H9 (cell line): ENCODE measurements around the gene CHTOP. TPM values are rescaled to one million over a fixed set of nuclear protein-coding genes. Genes with fewer than 3 reads are reported as not detected.

ENCODE experiments used
- DNase-seq: peaks from one replicate; pipeline ENCODE4 v3.0.0-alpha.2; 2017
- H2AFZ ChIP-seq: one replicate; pipeline ENCODE4 v1.6.1; 2013; ENCODE audit warnings: mild to moderate bottlenecking, low read length, control low read depth, moderate library complexity
- H2AK5ac ChIP-seq: 2 replicates; pipeline ENCODE4 v1.6.1; 2013; ENCODE audit warnings: low read length, control low read depth, mixed read lengths; ENCODE audit not compliant: insufficient read length
- H2BK120ac ChIP-seq: one replicate; pipeline ENCODE4 v1.6.1; 2013; ENCODE audit warnings: low read depth, mild to moderate bottlenecking, low read length, control low read depth, inconsistent platforms; ENCODE audit not compliant: poor library complexity, severe bottlenecking
- H2BK12ac ChIP-seq: 2 replicates; pipeline ENCODE4 v1.6.1; 2013; ENCODE audit warnings: low read length, control low read depth, mixed read lengths, low read depth; ENCODE audit not compliant: insufficient read length
- H2BK15ac ChIP-seq: 2 replicates; pipeline ENCODE4 v1.6.1; 2013; ENCODE audit warnings: low read depth, low read length, control low read depth
- H2BK20ac ChIP-seq: one replicate; pipeline ENCODE4 v1.6.1; 2013; ENCODE audit warnings: low read depth, mild to moderate bottlenecking, low read length, control low read depth, inconsistent platforms; ENCODE audit not compliant: poor library complexity, severe bottlenecking
- H2BK5ac ChIP-seq: 2 replicates; pipeline ENCODE4 v1.6.1; 2013; ENCODE audit warnings: low read length, control low read depth, mixed read lengths; ENCODE audit not compliant: insufficient read length
- H3K14ac ChIP-seq: 2 replicates; pipeline ENCODE4 v1.6.1; 2013; ENCODE audit warnings: low read length, control low read depth; ENCODE audit not compliant: insufficient read depth
- H3K18ac ChIP-seq: 2 replicates; pipeline ENCODE4 v1.6.1; 2013; ENCODE audit warnings: low read depth, mild to moderate bottlenecking, mixed read lengths, low read length, control low read depth; ENCODE audit not compliant: insufficient read length
- H3K23ac ChIP-seq: 2 replicates; pipeline ENCODE4 v1.6.1; 2013; ENCODE audit warnings: low read length, control low read depth, mixed read lengths, low read depth; ENCODE audit not compliant: insufficient read length
- H3K23me2 ChIP-seq: 2 replicates; pipeline ENCODE4 v1.6.1; 2013; ENCODE audit warnings: low read depth, mild to moderate bottlenecking, mixed read lengths, low read length, control low read depth; ENCODE audit not compliant: insufficient read length, poor library complexity, severe bottlenecking
- H3K27ac ChIP-seq: 2 replicates; pipeline ENCODE4 v1.5.1; 2013; ENCODE audit warnings: low read length, control low read depth, mixed read lengths, low read depth; ENCODE audit not compliant: insufficient read length
- H3K27me3 ChIP-seq: 2 replicates; pipeline ENCODE4 v1.6.1; 2013; ENCODE audit warnings: low read length, control low read depth, inconsistent platforms; ENCODE audit not compliant: insufficient read depth
- H3K4ac ChIP-seq: 2 replicates; pipeline ENCODE4 v1.6.1; 2013; ENCODE audit warnings: low read depth, mild to moderate bottlenecking, control low read depth, inconsistent platforms, low read length, moderate library complexity
- H3K4me1 ChIP-seq: 2 replicates; pipeline ENCODE4 v1.6.1; 2013; ENCODE audit warnings: low read length, control low read depth, inconsistent platforms; ENCODE audit not compliant: insufficient read depth
- H3K4me2 ChIP-seq: 2 replicates; pipeline ENCODE4 v1.6.1; 2013; ENCODE audit warnings: low read length, control low read depth, mixed read lengths; ENCODE audit not compliant: insufficient read length, insufficient read depth
- H3K56ac ChIP-seq: 2 replicates; pipeline ENCODE4 v1.6.1; 2013; ENCODE audit warnings: low read depth, mild to moderate bottlenecking, mixed read lengths, low read length, control low read depth; ENCODE audit not compliant: insufficient read length
- H3K79me1 ChIP-seq: 2 replicates; pipeline ENCODE4 v1.6.1; 2013; ENCODE audit warnings: low read depth, mild to moderate bottlenecking, moderate library complexity, low read length, control low read depth, inconsistent platforms; ENCODE audit not compliant: insufficient read depth, poor library complexity, severe bottlenecking
- H3K79me2 ChIP-seq: 2 replicates; pipeline ENCODE4 v1.6.1; 2013; ENCODE audit warnings: low read length, control low read depth, inconsistent platforms; ENCODE audit not compliant: insufficient read depth
- H3K9ac ChIP-seq: 2 replicates; pipeline ENCODE4 v1.6.1; 2013; ENCODE audit warnings: low read length, control low read depth, mixed read lengths; ENCODE audit not compliant: insufficient read length; ENCODE audit errors: extremely low read depth
- H3K9me3 ChIP-seq: one replicate; pipeline ENCODE4 v1.6.1; 2013; ENCODE audit warnings: low read depth, low read length, inconsistent platforms; ENCODE audit not compliant: control insufficient read depth
- H3T11ph ChIP-seq: one replicate; pipeline ENCODE4 v1.6.1; 2013; ENCODE audit warnings: mild to moderate bottlenecking, low read length, control low read depth, inconsistent platforms
- H4K20me1 ChIP-seq: one replicate; pipeline ENCODE4 v1.6.1; 2013; ENCODE audit not compliant: control insufficient read depth, insufficient read length, insufficient read depth
- H4K5ac ChIP-seq: 2 replicates; pipeline ENCODE4 v1.6.1; 2013; ENCODE audit warnings: low read depth, mild to moderate bottlenecking, mixed read lengths, low read length, control low read depth; ENCODE audit not compliant: insufficient read length
- H4K8ac ChIP-seq: replicated peaks from 2 replicates; pipeline ENCODE4 v1.6.1; 2013; ENCODE audit warnings: low read length, control low read depth, mixed read lengths, low read depth; ENCODE audit not compliant: insufficient read length
- H4K91ac ChIP-seq: 2 replicates; pipeline ENCODE4 v1.6.1; 2013; ENCODE audit warnings: low read depth, mild to moderate bottlenecking, moderate library complexity, mixed read lengths, low read length, control low read depth; ENCODE audit not compliant: insufficient read length
- H3K27ac Mint-ChIP-seq, 3 experiments: 2 replicates in 2 of 3; 3 replicates in 1 of 3; pipeline ENCODE4 v1.8.0; 2020 to 2021; ENCODE audit warnings: mixed read lengths in 3 of 3, mild to moderate bottlenecking in 1 of 3, moderate library complexity in 1 of 3
- H3K27me3 Mint-ChIP-seq: 2 replicates; pipeline ENCODE4 v1.8.0; 2021; ENCODE audit warnings: low read depth, mild to moderate bottlenecking, moderate library complexity, mixed read lengths
- H3K36me3 Mint-ChIP-seq, 3 experiments: 2 replicates in 2 of 3; 3 replicates in 1 of 3; pipeline ENCODE4 v1.8.0; 2020 to 2021; ENCODE audit warnings: low read depth in 3 of 3, mixed read lengths in 3 of 3; ENCODE audit not compliant: insufficient read depth in 1 of 3
- H3K4me1 Mint-ChIP-seq, 2 experiments: 2 replicates each; pipeline ENCODE4 v1.8.0; 2020; ENCODE audit warnings: mixed read lengths in 2 of 2
- H3K4me3 Mint-ChIP-seq, 2 experiments: 2 replicates in 1 of 2; 3 replicates in 1 of 2; pipeline ENCODE4 v1.8.0; 2020 to 2021; ENCODE audit warnings: mild to moderate bottlenecking in 2 of 2, mixed read lengths in 2 of 2, moderate library complexity in 1 of 2
- H3K9me3 Mint-ChIP-seq, 2 experiments: 2 replicates in 1 of 2; 3 replicates in 1 of 2; pipeline ENCODE4 v1.8.0; 2020; ENCODE audit warnings: mild to moderate bottlenecking in 2 of 2, mixed read lengths in 2 of 2, moderate library complexity in 1 of 2
- CTCF ChIP-seq: fragments of 200-600 bp; sonication (generic); conservative IDR thresholded peaks from 3 replicates; pipeline ENCODE4 v1.8.0; 2021; ENCODE audit warnings: antibody characterized with exemption, mild to moderate bottlenecking
- WGBS: extraction: QIAGEN DNeasy Blood & Tissue Kit; methylation state at CpG from one replicate; pipeline ENCODE4 v1.1.7; 2013; ENCODE audit warnings: missing lambda C conversion rate, low lambda C conversion rate, mixed read lengths; ENCODE audit not compliant: insufficient read length; ENCODE audit errors: extremely low coverage; 5-methylcytosine and 5-hydroxymethylcytosine counted together
- total RNA-seq: library from RNA; stranded (reverse); gene quantifications from 2 replicates; pipeline ENCODE4 v1.2.1, GENCODE V29; 2021

CHTOP gene
- total RNA-seq, 1 experiment from 2014 or later: 126 TPM

- H2BK15ac ChIP-seq: no peak overlapping the region
- peaks cover 7% of the 10 kb centered on the region for H3K23me2 ChIP-seq
- 0 out of 2 replicates have a peak, but pooled peaks cover 2% of the 10 kb centered on the region for H3K27me3 Mint-ChIP-seq
- no peak overlapping the region for H3K27ac ChIP-seq
- 0 out of 2 replicates have a peak, but pooled peaks cover 4% of the 10 kb centered on the region for H3K4me1 ChIP-seq
- no peak overlapping the region for H3K56ac ChIP-seq
- no peaks in the 10 kb centered on the region for H3K27me3 ChIP-seq
- H2BK12ac ChIP-seq: no peak overlapping the region
- DNase-seq: no peak
- WGBS: no CpG with 5 or more reads among the region's 3 CpGs
- peak overlapping the region; percentile 74 to 87 for H3K4me3 Mint-ChIP-seq
- H2AFZ ChIP-seq: no peak overlapping the region
- peak overlapping the region in 1 of 3 experiments; percentile 93; a peak in 2 of 7 replicates for H3K27ac Mint-ChIP-seq
- no peak overlapping the region for H2AK5ac ChIP-seq
- no peaks in the 10 kb centered on the region for H3K79me2 ChIP-seq
- no peaks in the 10 kb centered on the region; a peak in 1 of 5 replicates for H3K9me3 Mint-ChIP-seq
- no peak overlapping the region for H4K5ac ChIP-seq
- no peak overlapping the region for H3K23ac ChIP-seq
- H4K91ac ChIP-seq: no peak overlapping the region
- no peaks in the 10 kb centered on the region for H3K9me3 ChIP-seq
- H4K20me1 ChIP-seq: no peaks in the 10 kb centered on the region
- peaks cover 49 to 50% of the 10 kb centered on the region in 2 experiments for H3K4me1 Mint-ChIP-seq
- no peak overlapping the region for H3K18ac ChIP-seq
- H4K8ac ChIP-seq: no peak overlapping the region
- H3K14ac ChIP-seq: no peak overlapping the region; the same call in 1 of the 2 replicates
- H3K9ac ChIP-seq: no peak overlapping the region
- no peak overlapping the region for H2BK120ac ChIP-seq
- peaks cover 11 to 21% (median 20%) of the 10 kb centered on the region in 3 experiments for H3K36me3 Mint-ChIP-seq
- H3K79me1 ChIP-seq: no peaks in the 10 kb centered on the region
- no peak overlapping the region for H3K4ac ChIP-seq
- peak overlapping the region; percentile 87 for H3K4me2 ChIP-seq
- no peak overlapping the region for H3T11ph ChIP-seq
- H2BK5ac ChIP-seq: no peak overlapping the region
- H2BK20ac ChIP-seq: no peak overlapping the region
- no peak for TF ChIP-seq CTCF
Measured at GRCh38 chr1:153626477-153626903, 7.4 kb upstream of the CHTOP start.
